Measurements from ENCODE around the gene MAGI1. TPM values are rescaled to one million over a fixed set of nuclear protein-coding genes. Genes with fewer than 3 reads are reported as not detected.
A peak's percentile ranks its signal among the peaks of the same experiment; 100 is the strongest.
"Not testable (repeated sequence)": the region's sequence is repeated elsewhere in the genome, so short reads cannot be mapped to it uniquely, and the experiment has no call there.

Gene MAGI1
- total RNA-seq, 1 donor from 2014 or later: 45.3 TPM

DNA sequence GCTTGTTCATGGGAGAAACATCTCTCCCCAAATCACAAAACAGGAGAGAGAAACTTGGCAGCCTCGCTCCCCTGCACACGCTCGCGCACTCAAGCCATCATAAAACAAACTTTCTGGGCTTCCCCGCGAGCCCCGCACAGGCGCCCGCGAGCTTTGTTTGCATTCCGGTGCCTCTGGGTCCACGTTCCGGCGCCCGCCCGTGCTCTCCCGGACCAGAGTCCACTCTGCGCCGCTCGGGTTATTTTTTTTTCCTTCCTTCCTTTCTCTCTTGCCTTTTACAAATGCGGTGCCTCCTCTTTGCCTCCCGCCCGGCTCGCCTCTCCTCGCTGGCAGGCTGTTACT lies 363 bp downstream of the MAGI1 start:
- peak; percentile 56 for DNase-seq

DNA sequence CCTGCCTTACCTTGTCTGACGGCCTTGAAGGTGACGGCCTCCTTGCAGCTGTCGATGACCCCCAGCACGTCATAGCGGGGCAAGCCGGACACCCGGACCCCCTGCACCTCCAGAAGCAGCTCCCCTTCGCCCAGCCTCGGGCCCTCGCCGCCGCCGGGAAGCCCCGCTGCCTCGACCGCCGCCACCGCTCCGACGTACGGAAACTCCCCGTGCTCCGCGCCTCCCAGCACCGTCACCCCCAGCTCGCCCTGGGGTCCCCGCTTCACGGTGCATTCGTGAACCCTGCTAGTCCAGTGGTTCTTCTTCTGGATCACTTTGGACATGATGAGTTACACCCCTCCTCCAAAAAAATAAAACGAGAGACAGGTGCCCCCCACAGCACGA lies 740 bp downstream of the MAGI1 start:
- no peak for DNase-seq

DNA sequence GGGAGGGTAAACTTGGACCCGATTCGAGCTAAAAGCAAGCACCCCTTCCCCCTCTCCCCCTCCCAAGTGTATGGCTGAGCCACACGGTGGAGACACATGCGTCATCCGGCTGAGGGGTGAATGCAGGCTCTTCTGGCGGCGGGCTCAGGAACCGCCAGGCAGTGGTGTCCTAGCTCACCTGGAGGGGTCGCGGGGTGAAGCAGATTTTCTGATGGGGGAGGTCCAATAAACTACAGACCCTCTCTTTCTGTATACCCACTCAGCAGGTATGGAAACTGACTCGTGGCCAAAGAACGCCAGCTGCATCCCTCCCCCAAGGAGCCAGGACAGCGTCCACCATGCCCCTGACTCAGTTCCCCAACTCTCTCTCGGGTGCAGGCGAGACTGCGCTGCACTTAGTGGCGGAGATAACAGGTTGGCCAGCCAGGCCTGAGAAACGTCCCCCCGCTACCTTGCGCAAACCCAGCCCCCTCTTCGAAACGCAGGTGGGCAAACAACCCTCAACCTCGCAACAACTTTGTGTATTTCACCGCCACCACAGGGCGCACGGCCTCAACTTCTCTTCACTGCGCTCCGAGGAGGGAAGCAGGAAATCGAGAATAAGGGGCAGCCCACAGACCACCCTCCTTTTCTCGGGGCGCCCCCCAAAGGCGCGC lies 1.3 kb downstream of the MAGI1 start:
- DNase-seq: no peak

DNA sequence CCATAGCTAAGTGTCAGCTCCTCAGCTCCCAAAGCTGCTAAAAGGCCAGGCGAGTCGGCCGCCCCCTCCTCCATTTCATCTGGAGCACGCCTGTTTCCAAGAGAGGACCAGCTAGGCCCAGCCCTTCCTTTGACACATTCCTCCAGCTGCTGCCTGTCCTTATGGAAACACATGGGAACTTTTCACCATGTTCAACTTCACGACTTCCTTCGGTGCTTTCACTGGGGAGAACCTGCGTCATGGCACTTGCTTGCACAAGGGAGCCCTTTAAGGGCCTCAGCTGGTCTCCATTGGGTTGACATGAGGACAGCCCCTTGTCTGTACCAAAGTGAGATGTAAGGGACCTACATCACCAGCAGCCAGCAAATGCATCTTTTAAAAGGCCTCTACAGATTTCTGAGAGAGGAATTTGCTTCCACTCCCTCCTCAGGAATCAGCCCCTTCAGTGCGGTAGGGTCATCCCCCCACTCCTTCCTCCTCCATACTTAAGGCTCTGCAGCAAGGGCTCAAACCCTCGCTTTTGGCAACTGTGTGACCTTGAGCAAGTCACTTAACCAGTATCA lies 2.1 kb downstream of the MAGI1 start:
- DNase-seq: peak; percentile 41

DNA sequence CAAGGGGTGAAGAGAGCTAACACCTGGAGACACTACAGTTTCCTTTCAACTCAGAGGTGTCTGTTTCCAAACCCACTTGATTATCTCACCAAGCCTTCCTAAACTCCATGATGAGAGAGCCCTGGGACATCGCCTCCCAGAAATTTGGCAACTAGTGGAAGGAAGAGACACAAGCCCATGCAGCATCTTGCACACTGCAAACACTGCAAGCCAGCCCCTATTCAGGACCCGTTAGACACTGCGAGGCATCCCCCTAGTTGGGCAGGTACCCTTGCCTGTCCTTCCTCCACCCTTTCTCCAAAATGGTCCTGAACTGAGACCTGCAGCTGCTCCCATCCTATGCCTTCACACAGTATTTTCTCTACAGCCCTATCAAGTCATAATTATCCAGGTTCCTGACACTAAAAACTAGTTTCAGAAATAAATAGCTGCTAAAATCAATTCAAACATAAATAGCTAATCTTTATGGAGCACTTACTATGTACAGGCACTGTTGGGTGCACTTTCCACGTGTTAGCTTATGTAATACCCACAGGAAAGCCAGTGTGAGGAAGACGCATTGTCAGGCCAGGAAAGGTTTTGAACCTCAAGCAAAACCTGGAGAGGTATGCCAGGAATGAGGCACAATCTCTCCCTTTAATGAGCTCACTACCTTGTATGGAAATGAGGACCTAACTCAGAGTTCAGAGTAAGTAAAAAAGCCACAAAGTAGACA lies 2.8 kb downstream of the MAGI1 start:
- no peak for DNase-seq

DNA sequence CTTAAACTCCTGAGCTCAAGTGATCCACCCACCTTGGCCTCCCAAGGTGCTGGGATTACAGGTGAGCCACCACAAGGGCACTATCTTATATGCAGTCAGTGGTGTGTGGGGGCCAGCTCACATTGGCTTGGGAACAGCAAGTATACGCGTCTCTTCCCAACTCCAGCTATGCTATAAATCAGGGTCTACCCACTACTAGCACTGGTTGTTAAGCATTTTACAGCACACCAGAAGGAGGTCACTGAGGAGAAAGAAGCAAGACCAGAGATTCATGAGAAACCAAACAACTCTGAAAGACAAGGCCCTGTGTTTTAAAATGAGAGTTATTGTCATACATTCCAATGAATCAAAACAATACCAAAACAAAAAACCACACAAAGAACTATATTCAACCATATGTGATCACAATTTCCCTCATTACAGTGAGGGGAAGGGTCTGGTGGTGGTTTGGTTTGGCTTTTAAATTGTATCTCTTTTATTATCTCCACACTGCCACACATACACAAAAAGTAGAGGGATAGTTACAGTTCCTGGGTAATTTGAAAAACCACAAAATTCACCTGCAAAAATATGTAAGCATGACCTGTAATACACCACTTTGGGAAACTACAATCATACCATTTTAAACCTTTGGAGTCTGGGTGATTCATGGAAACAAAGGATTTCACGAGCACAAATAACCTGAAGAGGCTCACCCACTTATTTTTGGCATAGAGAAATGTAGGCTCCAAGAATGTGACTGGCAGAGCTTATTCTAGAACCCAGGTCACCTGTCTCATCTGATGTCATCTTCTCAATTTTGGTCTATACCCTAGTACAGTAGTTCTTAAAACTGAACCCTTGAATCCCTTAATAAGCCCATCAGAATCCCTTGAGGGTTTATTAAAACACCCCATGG lies 5.2 kb downstream of the MAGI1 start:
- no peak for DNase-seq

DNA sequence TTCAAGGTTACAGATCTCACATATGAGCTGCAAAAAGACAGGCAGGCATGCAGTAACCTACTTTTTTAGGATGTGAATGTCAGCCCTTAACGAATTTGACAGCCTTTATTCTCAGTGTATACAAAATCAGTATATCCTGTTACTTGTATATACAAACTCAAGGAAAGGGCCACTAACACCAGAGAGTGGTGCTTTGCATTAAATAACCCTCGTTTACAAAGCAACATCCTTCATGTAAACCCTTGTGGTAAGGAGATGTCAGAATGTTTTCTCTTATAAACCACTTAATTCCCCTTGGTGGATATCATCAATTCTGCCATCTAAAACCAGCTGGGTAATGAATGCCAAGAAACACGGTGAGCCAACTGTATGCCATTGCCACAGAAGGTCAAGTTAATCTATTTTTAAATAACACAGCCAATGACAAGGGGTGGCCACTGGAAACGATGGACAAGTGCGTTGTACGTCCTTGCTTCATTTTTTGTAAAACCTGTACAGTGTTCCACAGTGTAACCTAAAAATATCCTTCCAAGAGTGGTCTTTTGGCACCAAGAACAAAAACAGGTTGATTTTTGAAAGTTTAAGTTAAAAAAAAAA lies 7.5 kb downstream of the MAGI1 start:
- DNase-seq: no peak

DNA sequence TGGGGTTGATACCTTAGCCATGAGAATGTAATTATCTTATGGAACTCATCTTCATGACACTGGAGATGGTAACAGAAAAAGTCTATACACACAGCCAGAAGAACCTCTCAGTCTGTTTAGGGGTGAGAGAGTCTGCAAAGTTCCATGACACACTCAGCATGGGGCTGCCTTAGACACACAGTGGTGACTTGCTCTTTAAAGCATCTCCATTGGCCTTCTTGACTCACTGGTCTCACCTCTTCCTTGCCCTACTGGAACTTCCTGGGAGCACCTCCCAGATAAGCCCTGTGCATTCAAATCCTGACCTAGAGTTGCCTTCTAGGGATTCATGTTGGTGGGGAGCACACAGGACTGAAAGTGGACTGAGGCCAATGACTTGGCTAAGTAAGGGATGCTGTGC lies 9.3 kb downstream of the MAGI1 start:
- no peak for DNase-seq

DNA sequence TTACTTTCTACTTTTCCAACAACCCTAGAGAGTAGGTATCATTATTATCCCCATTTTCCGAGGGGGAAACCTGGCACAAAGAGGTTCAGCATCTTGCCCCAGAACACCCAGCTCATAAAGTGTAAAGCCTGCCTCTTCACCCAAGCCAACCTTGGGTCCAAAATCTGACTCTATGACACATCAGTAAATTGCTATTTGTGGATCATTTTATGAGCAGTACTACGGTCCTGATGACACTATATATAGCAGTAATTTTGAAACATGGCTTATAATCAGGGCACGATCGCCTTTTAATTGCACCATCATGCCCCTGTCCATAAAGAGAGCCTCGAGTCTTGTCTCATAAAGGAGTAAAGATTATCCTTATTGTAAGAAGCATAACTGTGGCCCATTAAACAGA lies 9.7 kb downstream of the MAGI1 start:
- DNase-seq: no peak

DNA sequence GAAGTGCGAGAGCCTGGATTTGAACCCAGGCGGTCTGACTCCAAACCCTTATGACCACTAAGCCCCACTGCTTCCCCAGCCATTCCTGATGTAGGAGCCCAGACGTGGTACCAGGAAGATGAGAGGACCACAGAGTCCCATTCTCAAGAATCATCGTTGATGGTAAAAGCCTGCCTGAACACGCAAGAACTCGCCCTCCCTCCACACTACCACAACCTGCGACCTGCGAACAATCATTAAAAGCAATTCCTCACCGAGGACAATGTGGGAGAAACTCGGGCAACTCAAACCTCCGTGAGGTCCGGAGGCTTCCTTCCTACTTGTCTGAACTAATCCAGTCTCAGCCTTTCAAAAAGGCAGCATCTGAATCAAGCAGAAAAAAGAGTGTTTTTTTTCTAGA lies 10.3 kb downstream of the MAGI1 start:
- DNase-seq: no peak

DNA sequence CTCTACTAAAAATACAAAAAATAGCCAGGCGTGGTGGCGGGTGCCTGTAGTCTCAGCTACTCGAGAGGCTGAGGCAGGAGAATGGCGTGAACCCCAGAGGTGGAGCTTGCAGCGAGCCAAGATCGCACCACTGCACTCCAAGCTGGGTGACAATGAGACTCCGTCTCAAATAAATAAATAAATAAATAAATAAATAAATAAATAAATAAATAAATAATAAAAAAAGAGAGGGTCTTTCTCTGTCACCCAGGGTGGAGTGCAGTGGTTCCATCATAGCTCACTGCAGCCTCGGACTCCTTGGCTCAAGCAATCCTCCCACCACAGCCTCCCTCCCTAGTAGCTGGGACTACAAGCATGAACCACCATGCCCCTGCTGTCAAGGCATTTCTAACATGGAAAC lies 11.6 kb downstream of the MAGI1 start:
- not testable (repeated sequence) for DNase-seq

DNA sequence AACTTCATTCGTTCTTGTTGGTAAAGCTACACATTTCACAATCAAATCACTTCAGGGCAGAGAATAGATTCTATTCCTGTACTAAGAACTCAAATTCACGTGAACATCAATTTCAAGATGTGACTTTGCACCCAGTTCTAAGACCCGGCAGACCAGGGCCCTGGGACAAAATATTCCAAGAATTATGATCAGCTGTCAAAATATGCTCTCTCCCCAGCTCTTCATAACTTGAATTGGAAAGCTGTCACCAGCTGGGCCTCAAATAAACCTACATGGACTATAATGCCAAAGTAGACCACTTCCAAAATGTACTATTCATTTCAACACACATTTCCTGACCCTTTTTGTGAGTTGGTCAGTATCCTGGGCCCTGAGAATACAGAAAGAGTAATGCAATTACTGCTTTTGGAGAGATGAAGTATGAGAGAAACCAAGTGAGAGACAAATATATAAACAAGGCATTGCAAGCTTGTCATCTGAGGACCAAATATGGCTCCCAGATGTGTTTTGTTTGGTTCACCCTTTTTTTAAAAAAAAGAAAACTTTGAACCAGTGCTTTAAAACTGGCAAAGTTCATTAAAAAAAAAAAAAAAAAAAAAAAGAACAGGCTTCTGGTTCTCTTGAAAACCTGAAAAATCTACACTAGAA lies 14.9 kb downstream of the MAGI1 start:
- DNase-seq: peak; percentile 23

DNA sequence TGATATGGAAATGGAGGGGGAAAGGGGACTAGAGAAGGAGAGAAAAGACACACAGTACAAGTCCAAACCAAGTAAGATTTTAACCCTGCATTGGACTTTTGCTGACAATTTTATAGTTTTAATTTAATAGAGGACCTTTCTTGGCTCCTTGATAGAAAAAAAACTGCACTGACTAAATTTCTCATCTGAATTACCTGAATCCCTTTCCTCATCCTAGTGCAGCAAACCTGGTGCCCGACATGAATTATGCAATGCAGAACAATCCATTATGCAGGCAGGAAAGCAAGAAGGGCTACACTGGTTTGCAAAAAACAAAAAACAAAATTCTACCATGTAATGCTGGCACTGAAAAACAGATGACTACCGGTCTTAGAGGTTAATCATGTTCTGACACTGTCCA lies 15.5 kb downstream of the MAGI1 start:
- DNase-seq: no peak

DNA sequence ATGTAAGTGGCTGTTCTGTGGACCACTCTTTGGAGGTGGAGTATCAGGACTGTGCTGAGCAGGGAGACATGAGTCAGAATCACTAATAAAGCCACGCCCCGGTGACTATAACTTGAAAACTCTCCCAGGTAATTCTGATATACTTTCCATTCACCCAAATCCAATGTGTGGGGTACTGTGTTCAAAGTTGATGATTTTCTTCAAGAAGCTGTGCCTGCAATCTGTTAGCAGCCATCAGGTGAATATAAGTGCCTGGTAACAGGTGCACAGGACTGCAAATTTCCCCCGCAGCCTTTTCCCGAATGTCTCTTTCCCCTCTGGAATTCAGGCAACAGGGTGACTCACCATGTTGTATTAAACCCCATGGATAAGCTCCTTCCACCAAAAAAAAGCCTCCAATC lies 17.0 kb downstream of the MAGI1 start:
- DNase-seq: no peak

DNA sequence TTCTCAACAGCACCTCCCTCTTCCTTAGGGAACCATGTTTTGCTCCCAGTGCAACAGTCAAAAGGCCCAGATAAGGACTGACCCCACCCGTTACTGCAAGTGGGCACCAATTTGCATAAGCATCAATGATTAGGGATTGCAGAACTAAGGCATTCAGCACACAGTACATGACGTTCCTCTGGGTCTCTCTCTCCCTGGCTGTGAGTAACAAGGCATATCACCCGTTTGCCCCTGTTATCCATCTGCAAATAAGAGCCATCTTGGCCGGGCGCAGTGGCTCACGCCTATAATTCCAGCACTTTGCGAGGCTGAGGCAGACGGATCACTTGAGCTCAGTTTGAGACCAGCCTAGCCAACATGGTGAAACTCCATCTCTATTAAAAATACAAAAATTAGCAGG lies 18.8 kb downstream of the MAGI1 start:
- DNase-seq: no peak

DNA sequence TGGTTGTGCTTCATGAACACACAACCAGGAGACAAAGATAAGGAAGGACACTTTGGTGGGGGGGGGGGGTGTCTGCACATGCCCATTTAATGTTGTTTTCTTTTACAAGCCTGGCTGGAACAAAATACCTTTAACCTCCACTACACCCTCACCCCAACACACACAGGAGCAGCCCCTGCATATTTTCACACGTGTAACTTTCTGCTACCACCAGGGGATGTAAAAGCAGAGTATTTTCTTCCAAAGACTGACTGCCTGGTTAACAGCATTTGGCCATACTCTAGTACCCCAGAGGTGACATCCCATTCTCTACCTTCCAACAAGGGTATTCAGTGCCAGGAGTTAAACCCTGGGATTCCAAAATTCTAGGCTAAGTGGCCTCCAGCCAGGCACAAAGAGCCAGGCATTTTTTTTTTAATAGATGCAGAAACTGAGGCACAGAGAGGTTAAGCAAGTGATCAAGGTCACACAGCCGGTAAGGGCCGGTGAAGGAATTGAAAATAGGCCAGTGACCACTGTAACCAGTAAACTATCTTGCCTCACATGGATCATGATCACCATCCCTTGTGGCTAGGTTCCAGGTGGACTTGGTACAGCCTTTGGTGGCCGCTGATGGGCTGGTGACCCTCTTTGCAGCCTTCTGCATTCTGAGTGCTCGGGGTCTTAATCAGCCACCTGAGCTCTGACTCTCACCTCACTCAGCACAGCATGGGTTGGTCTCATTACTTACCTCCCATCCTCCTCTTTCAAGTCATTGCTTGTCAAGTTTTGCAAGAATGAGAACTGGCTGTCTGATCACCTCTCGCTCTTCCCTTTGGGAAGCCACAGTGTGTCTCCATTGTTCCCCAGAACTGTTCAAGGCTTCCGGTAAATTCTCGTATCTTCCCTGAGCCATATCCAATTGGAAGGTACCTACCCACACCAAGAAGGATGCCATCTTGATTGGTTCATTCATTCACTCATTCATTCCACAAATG lies 20.4 kb downstream of the MAGI1 start:
- no peak for DNase-seq

DNA sequence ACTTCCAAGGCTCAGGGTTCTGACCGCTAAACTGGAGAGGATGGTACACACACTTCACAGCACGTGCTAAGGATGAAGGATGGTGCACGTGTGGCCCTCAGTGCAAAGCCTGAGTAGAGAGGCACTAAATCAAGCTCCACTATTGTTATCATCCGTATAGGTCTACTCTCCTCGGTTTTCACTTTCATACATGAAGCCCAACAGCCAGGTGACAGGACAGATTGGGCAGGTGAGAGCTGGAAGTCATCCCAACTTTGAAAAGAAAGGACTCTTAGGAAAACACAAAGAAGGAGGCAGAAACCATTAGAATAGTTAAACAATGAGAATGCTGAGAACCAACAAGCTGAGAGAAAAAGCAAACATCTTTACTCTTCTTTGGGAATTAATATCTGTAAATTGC lies 21.1 kb downstream of the MAGI1 start:
- DNase-seq: no peak

DNA sequence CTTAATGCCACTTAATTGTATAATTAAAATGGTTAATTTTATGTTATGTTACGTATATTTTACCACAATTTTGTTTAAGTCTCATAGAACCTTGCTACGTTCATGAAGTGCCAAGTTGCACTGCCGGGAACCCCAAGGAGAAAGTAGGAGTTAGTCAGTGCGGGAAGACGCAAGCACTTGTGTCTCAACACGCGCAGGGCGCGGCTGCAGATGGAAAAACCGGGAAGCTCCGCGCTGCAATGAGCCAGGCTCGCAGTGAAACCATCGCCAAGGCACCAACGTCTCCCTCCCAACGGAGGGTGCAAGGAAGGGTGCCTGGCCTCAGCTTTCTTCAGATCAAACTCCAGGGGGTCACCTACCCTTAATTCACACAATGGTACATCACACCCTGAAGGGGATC lies 21.6 kb downstream of the MAGI1 start:
- no peak for DNase-seq

DNA sequence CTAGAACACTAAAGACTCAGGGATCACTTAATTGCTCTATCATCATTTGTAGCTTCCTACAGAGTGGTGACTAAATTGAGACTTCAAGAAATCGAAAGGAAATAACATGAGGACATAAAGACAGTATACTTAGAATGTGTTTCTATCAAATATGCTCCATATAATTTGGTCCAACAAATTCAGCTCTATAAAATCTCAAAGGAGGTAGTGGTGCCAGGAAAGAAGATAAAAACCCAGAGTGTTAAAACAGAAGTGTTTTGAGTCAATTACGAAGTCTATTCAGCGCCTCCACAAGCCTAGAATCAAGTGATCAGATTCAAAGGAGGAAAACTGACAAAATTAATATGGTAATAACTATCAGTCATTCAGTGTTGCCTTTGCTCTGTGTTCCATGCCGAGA lies 22.9 kb downstream of the MAGI1 start:
- no peak for DNase-seq

DNA sequence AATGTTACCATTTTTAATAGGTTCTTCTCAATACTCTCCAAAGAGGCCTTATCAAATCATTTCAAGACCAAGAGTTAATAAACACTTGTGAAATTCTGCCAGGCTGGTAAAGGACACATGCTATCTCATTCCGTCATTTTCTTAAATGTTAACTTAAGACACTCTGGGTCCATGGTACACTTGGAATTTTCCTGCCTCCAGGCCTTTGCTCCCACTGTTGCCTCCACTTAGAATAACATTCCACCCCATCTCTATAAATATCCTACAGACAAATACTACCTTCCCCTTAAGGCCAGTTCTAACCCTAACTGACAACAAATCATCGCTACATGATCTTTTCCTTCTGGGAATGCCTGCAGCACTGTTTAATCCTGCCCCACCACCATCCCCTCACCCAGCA lies 24.1 kb downstream of the MAGI1 start:
- no peak for DNase-seq

DNA sequence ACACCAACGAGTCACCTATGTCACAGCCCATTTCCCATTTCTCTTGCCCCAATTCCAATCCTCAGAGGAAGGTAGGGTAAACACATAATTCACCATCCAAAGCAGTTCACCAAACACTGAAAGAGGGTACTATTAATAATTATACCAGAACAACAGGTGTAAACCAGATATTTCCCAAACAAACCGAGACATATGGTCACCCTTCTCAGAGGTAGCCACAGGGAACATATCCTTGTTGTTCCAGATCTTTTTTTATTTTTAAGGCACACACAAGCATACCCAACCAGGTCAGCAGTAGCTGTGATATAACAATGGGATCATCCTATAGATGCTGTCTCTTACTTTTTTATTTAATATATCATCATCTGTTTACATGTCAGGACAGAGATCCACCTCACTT lies 24.7 kb downstream of the MAGI1 start:
- DNase-seq: no peak

Data from skin of body (tissue), 2 donors.